ENCODE results near the gene HSD3B2. TPM values are rescaled to one million over a fixed set of nuclear protein-coding genes. Genes with fewer than 3 reads are reported as not detected.

HSD3B2 gene
- total and polyA plus RNA-seq, 2 of the 13 experiments (the other 11 are each of a cell fraction or from before 2014, with no cell fraction given): 0.20 TPM; not detected in 1

DNA sequence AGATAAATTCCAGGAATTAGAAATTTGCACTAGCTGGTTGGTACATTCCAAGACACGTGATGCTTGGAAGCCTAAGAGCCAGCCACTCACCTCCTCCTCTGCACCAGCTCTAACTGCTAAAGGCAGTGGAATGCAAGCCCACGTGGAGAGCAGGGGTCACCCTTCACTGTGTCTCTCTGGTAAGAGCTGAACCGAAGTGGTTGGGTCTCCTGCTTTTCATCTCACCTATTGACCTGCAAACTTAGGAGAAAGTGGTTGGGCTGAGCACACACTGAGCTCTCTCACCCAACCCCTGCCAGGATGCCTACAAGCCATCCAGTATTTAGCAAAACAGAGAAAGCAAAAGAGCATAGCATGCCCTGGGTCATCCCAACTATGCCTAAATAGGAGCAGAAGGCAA, 27.1 kb upstream of the HSD3B2 start (continued):
- TF ChIP-seq TEAD2 (CRISPR knock-in tag; IDR thresholded peaks at IDR 0.05): no peak
- no peak for TF ChIP-seq SP5 (CRISPR knock-in tag; IDR thresholded peaks at IDR 0.05; ENCODE audit: borderline replicate concordance, low read depth)
- TF ChIP-seq, protein P1, sequence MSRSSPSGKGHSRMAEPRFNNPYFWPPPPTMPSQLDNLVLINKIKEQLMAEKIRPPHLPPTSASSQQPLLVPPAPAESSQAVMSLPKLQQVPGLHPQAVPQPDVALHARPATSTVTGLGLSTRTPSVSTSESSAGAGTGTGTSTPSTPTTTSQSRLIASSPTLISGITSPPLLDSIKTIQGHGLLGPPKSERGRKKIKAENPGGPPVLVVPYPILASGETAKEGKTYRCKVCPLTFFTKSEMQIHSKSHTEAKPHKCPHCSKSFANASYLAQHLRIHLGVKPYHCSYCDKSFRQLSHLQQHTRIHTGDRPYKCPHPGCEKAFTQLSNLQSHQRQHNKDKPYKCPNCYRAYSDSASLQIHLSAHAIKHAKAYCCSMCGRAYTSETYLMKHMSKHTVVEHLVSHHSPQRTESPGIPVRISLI (CRISPR knock-in tag; IDR thresholded peaks at IDR 0.05; ENCODE audit: borderline replicate concordance): no peak
- no peak for TF ChIP-seq FOXM1 (CRISPR knock-in tag; IDR thresholded peaks at IDR 0.05)
- TF ChIP-seq ZNF501 (CRISPR knock-in tag; IDR thresholded peaks at IDR 0.05): no peak
- TF ChIP-seq ZNF432 (CRISPR knock-in tag; IDR thresholded peaks at IDR 0.05; ENCODE audit: borderline replicate concordance): no peak

DNA sequence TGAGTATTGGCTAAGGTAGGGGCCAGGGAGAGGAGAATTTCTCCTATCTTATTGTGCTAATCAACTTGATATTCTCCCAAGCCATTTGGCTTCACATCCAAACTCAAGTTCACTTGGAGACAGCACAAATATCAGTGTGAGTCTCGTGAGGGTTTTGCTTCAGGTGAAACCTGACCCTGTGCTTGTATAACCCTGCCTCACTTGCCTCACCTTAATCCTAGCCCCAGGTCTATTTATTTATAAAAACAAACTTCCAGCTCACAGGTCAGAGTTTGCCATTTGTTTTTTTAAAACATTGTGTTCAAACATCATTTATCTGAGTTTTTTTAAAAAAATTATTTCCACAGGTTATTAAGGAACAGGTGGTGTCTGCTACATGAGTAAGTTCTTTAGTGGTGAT, 26.5 kb upstream of the HSD3B2 start:
- Histone ChIP-seq H3K4me2 (ENCODE audit: low read depth, low read length) (no peak overlapping the region), H3K9ac (ENCODE audit: insufficient read depth, low read depth, low read length) (no peak overlapping the region), H3K9me3 (ENCODE audit: low read length) (no peaks in the 10 kb centered on the region), H3K4me1 (ENCODE audit: insufficient read depth, low read length) (peaks cover 3% of the 10 kb centered on the region), H2AFZ (ENCODE audit: low read length) (no peak overlapping the region), H3K36me3 (replicated peaks in 1 of 2; ENCODE audit: control insufficient read depth in 1 of 2, insufficient read depth in 2 of 2, low read length in 2 of 2) (no peaks in the 10 kb centered on the region), H3K4me3 (replicated peaks in 1 of 3; ENCODE audit: insufficient read depth in 1 of 3, low read depth in 2 of 3, low read length in 3 of 3) (no peak overlapping the region), H3K27me3 (ENCODE audit: control insufficient read depth in 1 of 2, insufficient read depth in 2 of 2, low read length in 2 of 2) (no peaks in the 10 kb centered on the region), H4K20me1 (ENCODE audit: insufficient read depth, low read length) (no peaks in the 10 kb centered on the region), H3K79me2 (ENCODE audit: insufficient read depth, low read length) (no peaks in the 10 kb centered on the region), H3K27ac (ENCODE audit: extremely low read length, insufficient read depth, low read length) (no peak overlapping the region)
- intact Hi-C loops (cut with micrococcal nuclease; ENCODE audit: unreplicated experiment): no loop called here
- in situ Hi-C loops (cut with HindIII; ENCODE audit: extremely low pct_ligation_motif_present, low pct_unique_long_range_greater_than_20kb): no loop called here
- no TSS peak for BruUV-seq (replicated peaks)
- TF ChIP-seq MED1 (CRISPR knock-in tag; IDR thresholded peaks at IDR 0.05): no peak
- TF ChIP-seq HDAC2 (CRISPR knock-in tag; IDR thresholded peaks at IDR 0.05): no peak
- no peak for TF ChIP-seq FIP1L1 (IDR thresholded peaks at IDR 0.05; ENCODE audit: borderline replicate concordance, insufficient read depth, low read depth, low read length)
- no peak for TF ChIP-seq ZNF879 (CRISPR knock-in tag; IDR thresholded peaks at IDR 0.05)
- TF ChIP-seq ZNF878 (CRISPR knock-in tag; IDR thresholded peaks at IDR 0.05): no peak
- no peak for TF ChIP-seq MXD4 (CRISPR knock-in tag; IDR thresholded peaks at IDR 0.05)
- no peak for TF ChIP-seq PRMT3 (CRISPR knock-in tag; IDR thresholded peaks at IDR 0.05; ENCODE audit: borderline replicate concordance, low read depth)
- TF ChIP-seq NONO (IDR thresholded peaks at IDR 0.05): no peak
- TF ChIP-seq NONO (CRISPR knock-in tag; conservative IDR thresholded peaks at IDR 0.05): no peak
- TF ChIP-seq MED13 (CRISPR knock-in tag; IDR thresholded peaks at IDR 0.05): no peak
- no peak for TF ChIP-seq JDP2 (CRISPR knock-in tag; IDR thresholded peaks at IDR 0.05; ENCODE audit: borderline replicate concordance)
- TF ChIP-seq BRD4 (CRISPR knock-in tag; IDR thresholded peaks at IDR 0.05): no peak
- TF ChIP-seq, protein P2, sequence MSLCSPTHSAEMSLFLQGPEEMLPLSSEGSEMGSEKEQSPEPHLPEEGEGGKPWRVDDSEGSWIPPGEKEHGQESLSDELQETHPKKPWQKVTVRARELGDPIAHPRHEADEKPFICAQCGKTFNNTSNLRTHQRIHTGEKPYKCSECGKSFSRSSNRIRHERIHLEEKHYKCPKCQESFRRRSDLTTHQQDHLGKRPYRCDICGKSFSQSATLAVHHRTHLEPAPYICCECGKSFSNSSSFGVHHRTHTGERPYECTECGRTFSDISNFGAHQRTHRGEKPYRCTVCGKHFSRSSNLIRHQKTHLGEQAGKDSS (CRISPR knock-in tag; IDR thresholded peaks at IDR 0.05; ENCODE audit: borderline replicate concordance, low read depth): no peak
- no peak for TF ChIP-seq MAFG (CRISPR knock-in tag; IDR thresholded peaks at IDR 0.05)
- TF ChIP-seq BCL6 (CRISPR knock-in tag; IDR thresholded peaks at IDR 0.05): no peak
- TF ChIP-seq PLRG1 (conservative IDR thresholded peaks at IDR 0.05): no peak
- no peak for TF ChIP-seq ZNF225 (CRISPR knock-in tag; IDR thresholded peaks at IDR 0.05)
- CTCF ChIA-PET (ENCODE audit: low intra/inter-chr PET ratio, low total read pairs): no interaction called here
- POLR2A ChIA-PET: no interaction called here
- ATAC-seq: no peak
- FAIRE-seq: no peak
- DNase-seq (ENCODE audit: low spot score): no peak
- WGBS (ENCODE audit: low lambda C conversion rate): 0% methylated on average over 1 of the region's 1 CpG

Data from HepG2 (cell line).